Glomerular visceral epithelial cell (primary cell): Measurements from ENCODE around the gene PDE6B.
"Not testable (repeated sequence)": the region's sequence is repeated elsewhere in the genome, so short reads cannot be mapped to it uniquely, and the experiment has no call there.

Experiments used
- DNase-seq: peaks from one replicate; pipeline ENCODE4 v3.0.0-alpha.2; 2016; ENCODE audit errors: extremely low spot score

PDE6B gene

GRCh38 chr4:704198-704891 lies 79.0 kb downstream of the PDE6B start:
- no peak for DNase-seq

GRCh38 chr4:704971-705277 lies 79.6 kb downstream of the PDE6B start:
- no peak for DNase-seq

GRCh38 chr4:705278-706082 lies 80.1 kb downstream of the PDE6B start, which contains the start of gene PCGF3:
PCGF3 (plus strand) TSS chr4:705832; CDS start chr4:733681, 27,849 bp downstream.
- DNase-seq, result peak; percentile 97

- DNase-seq, result not testable (repeated sequence)
Observed at GRCh38 chr4:706083-706633, 80.8 kb downstream of the PDE6B start.

GRCh38 chr4:706834-707598 lies 81.6 kb downstream of the PDE6B start:
- DNase-seq, result no peak

GRCh38 chr4:707929-708630 lies 82.7 kb downstream of the PDE6B start:
- no peak for DNase-seq

- DNase-seq, result no peak
Observed at GRCh38 chr4:708631-708933, 83.2 kb downstream of the PDE6B start.

GRCh38 chr4:709348-709747 lies 84.0 kb downstream of the PDE6B start:
- DNase-seq, result no peak

GRCh38 chr4:710116-710515 lies 84.7 kb downstream of the PDE6B start:
- DNase-seq, result no peak

- no peak for DNase-seq
Observed at GRCh38 chr4:710916-711315, 85.5 kb downstream of the PDE6B start.

GRCh38 chr4:712093-712492 lies 86.7 kb downstream of the PDE6B start:
- no peak for DNase-seq

- no peak for DNase-seq
Observed at GRCh38 chr4:712916-713632, 87.7 kb downstream of the PDE6B start.

GRCh38 chr4:714087-714486 lies 88.7 kb downstream of the PDE6B start:
- DNase-seq, result no peak

- no peak for DNase-seq
Observed at GRCh38 chr4:717601-718320, 92.4 kb downstream of the PDE6B start.

- DNase-seq, result no peak
Observed at GRCh38 chr4:718460-718859, 93.1 kb downstream of the PDE6B start.
